Fibroblast of lung (primary cell): Measurements from ENCODE around the gene TUBGCP2. TPM values are rescaled to one million over a fixed set of nuclear protein-coding genes. Genes with fewer than 3 reads are reported as not detected.

Source experiments
- DNase-seq, 2 donors: peaks; one replicate each; pipeline versions ENCODE4 v3.0.0 to v3.0.0-alpha.2; 2010; ENCODE audit warnings: low read depth in 2 of 2
- H2AFZ ChIP-seq: 2 replicates; pipeline ENCODE4 v1.5.1; 2012; ENCODE audit warnings: low read length, control low read depth, inconsistent platforms
- H3K27ac ChIP-seq: 2 replicates; pipeline ENCODE4 v1.5.1; 2011; ENCODE audit warnings: low read length, control low read depth; ENCODE audit not compliant: insufficient read depth
- H3K27me3 ChIP-seq: 2 replicates; pipeline ENCODE4 v1.5.1; 2011; ENCODE audit warnings: mild to moderate bottlenecking, low read length; ENCODE audit not compliant: control insufficient read depth, insufficient read depth
- H3K36me3 ChIP-seq: 2 replicates; pipeline ENCODE4 v1.5.1; 2011; ENCODE audit warnings: low read length; ENCODE audit not compliant: control insufficient read depth, insufficient read depth
- H3K4me1 ChIP-seq: 2 replicates; pipeline ENCODE4 v1.5.1; 2011; ENCODE audit warnings: low read length; ENCODE audit not compliant: control insufficient read depth, insufficient read depth; ENCODE audit errors: extremely low read depth
- H3K4me2 ChIP-seq: 2 replicates; pipeline ENCODE4 v1.5.1; 2011; ENCODE audit warnings: low read length, control low read depth; ENCODE audit not compliant: insufficient read depth; ENCODE audit errors: extremely low read depth
- H3K4me3 ChIP-seq, 4 experiments: fragments of 200-600 bp in 1 of 4; sonication (generic) in 1 of 4; replicated peaks in 1 of 4; 2 replicates each; pipeline ENCODE4 v1.5.1; 2011 to 2016; ENCODE audit warnings: low read length in 4 of 4, low read depth in 3 of 4, mild to moderate bottlenecking in 3 of 4, control low read depth in 2 of 4, inconsistent platforms in 1 of 4, mixed read lengths in 1 of 4; ENCODE audit not compliant: insufficient read depth in 1 of 4; ENCODE audit errors: control extremely low read depth in 1 of 4
- H3K79me2 ChIP-seq: 2 replicates; pipeline ENCODE4 v1.5.1; 2012; ENCODE audit warnings: mild to moderate bottlenecking, low read length, inconsistent platforms; ENCODE audit not compliant: control insufficient read depth, insufficient read depth
- H3K9ac ChIP-seq: 2 replicates; pipeline ENCODE4 v1.5.1; 2011; ENCODE audit warnings: mild to moderate bottlenecking, low read length, control low read depth; ENCODE audit not compliant: insufficient read depth
- H3K9me3 ChIP-seq: 2 replicates; pipeline ENCODE4 v1.5.1; 2012; ENCODE audit warnings: low read depth, low read length; ENCODE audit not compliant: control insufficient read depth, insufficient read depth
- H4K20me1 ChIP-seq: 2 replicates; pipeline ENCODE4 v1.5.1; 2011; ENCODE audit warnings: low read length; ENCODE audit not compliant: control insufficient read depth, insufficient read depth; ENCODE audit errors: extremely low read depth
- EZH2 ChIP-seq: IDR thresholded peaks from 2 replicates; pipeline ENCODE4 v1.5.1; 2012; ENCODE audit warnings: low read length, control low read depth, mild to moderate bottlenecking; ENCODE audit errors: missing control alignments
- polyA plus RNA-seq, 2 donors: library from polyadenylated mRNA; depleted of rRNA in 1 of 2; stranded (reverse) in 1 of 2; unstranded in 1 of 2; fragments of >200 nt; gene quantifications; 2 replicates each; pipeline ENCODE4 v1.2.1, GENCODE V29; 2011 to 2012; ENCODE audit warnings: missing spikeins in 1 of 2
- total RNA-seq: library from RNA; depleted of rRNA; stranded (reverse); fragments of >200 nt; gene quantifications from 2 replicates; pipeline ENCODE4 v1.2.1, GENCODE V29; 2014
- TF ChIP-seq, protein P1 (sequence below), 2 donors: IDR thresholded peaks in 1 of 2; conservative IDR thresholded peaks in 1 of 2; 1 replicate in 1 of 2; 2 replicates in 1 of 2; pipeline ENCODE4 v1.5.1; 2011 to 2012; ENCODE audit warnings: low read length in 2 of 2, control low read depth in 1 of 2, inconsistent platforms in 1 of 2, low read depth in 1 of 2, mild to moderate bottlenecking in 1 of 2

Gene TUBGCP2
- total and polyA plus RNA-seq, 2 donors (not counting 1 experiment from before 2014, with no cell fraction given): 31.0 to 60.8 TPM

DNA sequence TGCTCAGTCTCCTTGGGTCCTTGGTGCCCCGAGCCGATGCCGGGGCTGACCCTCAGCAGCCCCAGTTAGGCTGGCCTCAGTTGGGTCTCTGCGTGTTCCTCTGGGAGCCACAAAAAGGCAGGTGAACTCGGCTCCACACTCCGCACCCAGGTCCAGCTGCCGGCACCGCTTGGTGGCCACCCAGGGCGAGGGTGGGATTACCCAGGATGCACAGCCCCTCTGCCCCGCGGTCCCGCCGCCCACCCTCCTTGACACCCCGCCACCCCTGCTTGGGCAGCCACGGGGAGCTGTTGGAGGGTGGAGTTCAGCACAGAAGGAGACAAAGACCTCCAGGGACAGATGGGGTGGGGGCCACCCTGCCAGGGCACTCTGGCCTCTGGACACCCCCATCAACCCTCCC lies 53.3 kb downstream of the TUBGCP2 start:
- Histone ChIP-seq H3K4me3 (no peak overlapping the region), H3K27ac (no peak overlapping the region), H3K36me3 (no peaks in the 10 kb centered on the region), H3K4me1 (peaks cover 20% of the 10 kb centered on the region), H2AFZ (no peak overlapping the region), H3K9ac (no peak overlapping the region), H4K20me1 (no peaks in the 10 kb centered on the region), H3K9me3 (no peaks in the 10 kb centered on the region), H3K4me2 (no peak overlapping the region), H3K27me3 (no peaks in the 10 kb centered on the region), H3K79me2 (no peaks in the 10 kb centered on the region)
- no peak for TF ChIP-seq EZH2
- TF ChIP-seq, protein P1, sequence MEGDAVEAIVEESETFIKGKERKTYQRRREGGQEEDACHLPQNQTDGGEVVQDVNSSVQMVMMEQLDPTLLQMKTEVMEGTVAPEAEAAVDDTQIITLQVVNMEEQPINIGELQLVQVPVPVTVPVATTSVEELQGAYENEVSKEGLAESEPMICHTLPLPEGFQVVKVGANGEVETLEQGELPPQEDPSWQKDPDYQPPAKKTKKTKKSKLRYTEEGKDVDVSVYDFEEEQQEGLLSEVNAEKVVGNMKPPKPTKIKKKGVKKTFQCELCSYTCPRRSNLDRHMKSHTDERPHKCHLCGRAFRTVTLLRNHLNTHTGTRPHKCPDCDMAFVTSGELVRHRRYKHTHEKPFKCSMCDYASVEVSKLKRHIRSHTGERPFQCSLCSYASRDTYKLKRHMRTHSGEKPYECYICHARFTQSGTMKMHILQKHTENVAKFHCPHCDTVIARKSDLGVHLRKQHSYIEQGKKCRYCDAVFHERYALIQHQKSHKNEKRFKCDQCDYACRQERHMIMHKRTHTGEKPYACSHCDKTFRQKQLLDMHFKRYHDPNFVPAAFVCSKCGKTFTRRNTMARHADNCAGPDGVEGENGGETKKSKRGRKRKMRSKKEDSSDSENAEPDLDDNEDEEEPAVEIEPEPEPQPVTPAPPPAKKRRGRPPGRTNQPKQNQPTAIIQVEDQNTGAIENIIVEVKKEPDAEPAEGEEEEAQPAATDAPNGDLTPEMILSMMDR (conservative IDR thresholded peaks at IDR 0.05 in 1 of 2, IDR thresholded peaks at IDR 0.05 in 1 of 2; ENCODE audit: low read depth in 1 of 2, low read length in 2 of 2): no peak
- DNase-seq: no peak

DNA sequence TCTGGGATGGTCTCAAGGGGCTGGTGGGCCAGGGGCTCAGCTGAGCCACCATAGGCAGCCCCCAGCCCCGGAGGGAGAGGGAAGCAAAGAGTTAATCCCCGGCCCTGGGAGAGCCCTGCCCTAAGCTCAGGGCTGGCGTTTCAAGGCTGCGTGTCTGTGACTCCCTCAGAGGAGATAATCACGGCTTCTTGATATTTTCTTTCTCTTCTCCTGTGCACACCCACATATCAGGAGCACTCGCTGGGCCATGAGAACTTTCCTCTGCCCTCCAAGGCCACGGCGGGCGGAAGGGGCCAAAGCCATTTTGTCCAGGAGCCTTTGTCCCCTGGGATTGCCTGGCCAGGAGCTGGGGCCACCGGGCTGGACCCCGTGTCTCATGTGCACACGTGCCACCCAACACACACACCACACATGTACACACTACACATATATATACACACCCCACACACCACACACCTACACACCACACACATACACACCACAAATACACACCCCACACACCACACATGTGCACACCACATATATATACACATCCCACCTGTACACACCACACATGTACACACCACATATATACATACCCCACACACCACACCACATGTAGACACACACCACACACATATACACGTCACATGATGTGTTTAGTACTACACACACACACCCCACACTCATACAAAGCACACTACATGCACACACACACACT lies 54.1 kb downstream of the TUBGCP2 start:
- TF ChIP-seq EZH2: no peak
- TF ChIP-seq, protein P1 (conservative IDR thresholded peaks at IDR 0.05 in 1 of 2, IDR thresholded peaks at IDR 0.05 in 1 of 2; ENCODE audit: low read depth in 1 of 2, low read length in 2 of 2): no peak
- no peaks in the 10 kb centered on the region for H4K20me1 ChIP-seq
- no peak overlapping the region for H3K4me2 ChIP-seq
- H3K36me3 ChIP-seq: no peaks in the 10 kb centered on the region
- H2AFZ ChIP-seq: no peak overlapping the region
- no peak overlapping the region for H3K27ac ChIP-seq
- H3K4me1 ChIP-seq: peaks cover 13% of the 10 kb centered on the region
- H3K79me2 ChIP-seq: no peaks in the 10 kb centered on the region
- no peaks in the 10 kb centered on the region for H3K9me3 ChIP-seq
- DNase-seq: no peak
- no peak overlapping the region for H3K4me3 ChIP-seq
- H3K27me3 ChIP-seq: no peaks in the 10 kb centered on the region
- no peak overlapping the region for H3K9ac ChIP-seq

- Histone ChIP-seq H2AFZ (no peak overlapping the region), H3K4me2 (no peak overlapping the region), H3K4me1 (peaks cover 4% of the 10 kb centered on the region), H3K79me2 (no peaks in the 10 kb centered on the region), H3K4me3 (no peak overlapping the region), H4K20me1 (no peaks in the 10 kb centered on the region), H3K9ac (no peak overlapping the region), H3K27me3 (no peaks in the 10 kb centered on the region), H3K36me3 (no peaks in the 10 kb centered on the region), H3K27ac (no peak overlapping the region), H3K9me3 (no peaks in the 10 kb centered on the region)
- TF ChIP-seq EZH2: no peak
- TF ChIP-seq, protein P1 (conservative IDR thresholded peaks at IDR 0.05 in 1 of 2, IDR thresholded peaks at IDR 0.05 in 1 of 2; ENCODE audit: low read depth in 1 of 2, low read length in 2 of 2): no peak
- DNase-seq: no peak
These were observed 55.2 kb downstream of the TUBGCP2 start for GRCh38 chr10:133253361-133253955.
